HL-60/S4 treated with retinoic acid at 250 ng/mL for 4 days and 3 days (cell line): ENCODE results near the gene DNAJC27.

Source experiments
- in situ Hi-C: fragments of 300-500 bp; cut with MboI; formaldehyde crosslinking; loops from 2 replicates; pipeline ENCODE4 v1.7.0; 2022; ENCODE audit warnings: low sequenced_read_pairs

DNAJC27 gene

GRCh38 chr2:24912523-24912922 lies 59.2 kb downstream of the DNAJC27 start:
- in situ Hi-C loops: no loop called here

- in situ Hi-C loops: no loop called here
These were observed 61.5 kb downstream of the DNAJC27 start for GRCh38 chr2:24910245-24910644.

GRCh38 chr2:24909555-24910177 lies 62.1 kb downstream of the DNAJC27 start:
- in situ Hi-C loops: no loop called here

- in situ Hi-C loops: no loop called here
These were observed 63.3 kb downstream of the DNAJC27 start for GRCh38 chr2:24908461-24908901.

- in situ Hi-C loops: no loop called here
These were observed 64.6 kb downstream of the DNAJC27 start for GRCh38 chr2:24907116-24907515.

GRCh38 chr2:24906466-24906865 lies 65.3 kb downstream of the DNAJC27 start:
- in situ Hi-C loops: no loop called here

- in situ Hi-C loops: no loop called here
These were observed 68.3 kb downstream of the DNAJC27 start for GRCh38 chr2:24903161-24904103.

GRCh38 chr2:24899361-24899910 lies 72.3 kb downstream of the DNAJC27 start:
- in situ Hi-C loops: no loop called here

- in situ Hi-C loops: no loop called here
These were observed 73.3 kb downstream of the DNAJC27 start for GRCh38 chr2:24898122-24899109.

GRCh38 chr2:24894750-24895149 lies 77.0 kb downstream of the DNAJC27 start:
- in situ Hi-C loops: no loop called here

GRCh38 chr2:24893934-24894333 lies 77.8 kb downstream of the DNAJC27 start:
- in situ Hi-C loops: no loop called here
